ENCODE data around the gene ZIC1. TPM values are rescaled to one million over a fixed set of nuclear protein-coding genes. Genes with fewer than 3 reads are reported as not detected.

The ZIC1 gene
- not detected for polyA plus RNA-seq (ENCODE audit: low read depth in 6 of 6)

GRCh38 chr3:147409143-147410115 is at the start of gene ZIC1:
Gene ZIC1 (plus strand): TSS chr3:147409365. CDS start chr3:147410113, 748 bp downstream.
- H3K9me3 Mint-ChIP-seq: peaks cover 3 to 39% (median 27%) of the 10 kb centered on the region in 7 donors
- DNase-seq (no peak), ATAC-seq (ENCODE audit: low read depth in 2 of 2) (no peak)
- peaks cover 4 to 35% of the 10 kb centered on the region in 2 donors for H3K36me3 Mint-ChIP-seq
- H3K27me3 Mint-ChIP-seq: peaks cover 45 to 84% (median 83%) of the 10 kb centered on the region in 3 donors
- H3K4me3 Mint-ChIP-seq: peak within 1 kb of the TSS; percentile 48 to 80 (median 65)
- peak within 1 kb of the TSS in 4 of 6 donors; percentile 34 to 90 (median 64) for H3K27ac Mint-ChIP-seq
- peaks cover 12 to 37% (median 29%) of the 10 kb centered on the region in 3 donors for H3K4me1 Mint-ChIP-seq

GRCh38 chr3:147360051-147360439 is 49.1 kb upstream of the ZIC1 start:
- Mint-ChIP-seq H3K27me3 (peaks cover 67 to 74% (median 74%) of the 10 kb centered on the region in 3 donors), H3K4me3 (no peak overlapping the region), H3K27ac (no peak overlapping the region), H3K9me3 (peaks cover 3 to 24% (median 8%) of the 10 kb centered on the region in 7 donors), H3K36me3 (peaks cover 7 to 16% of the 10 kb centered on the region in 2 donors), H3K4me1 (no peaks in the 10 kb centered on the region)
- DNase-seq (no peak), ATAC-seq (ENCODE audit: low read depth in 2 of 2) (no peak)

DNA sequence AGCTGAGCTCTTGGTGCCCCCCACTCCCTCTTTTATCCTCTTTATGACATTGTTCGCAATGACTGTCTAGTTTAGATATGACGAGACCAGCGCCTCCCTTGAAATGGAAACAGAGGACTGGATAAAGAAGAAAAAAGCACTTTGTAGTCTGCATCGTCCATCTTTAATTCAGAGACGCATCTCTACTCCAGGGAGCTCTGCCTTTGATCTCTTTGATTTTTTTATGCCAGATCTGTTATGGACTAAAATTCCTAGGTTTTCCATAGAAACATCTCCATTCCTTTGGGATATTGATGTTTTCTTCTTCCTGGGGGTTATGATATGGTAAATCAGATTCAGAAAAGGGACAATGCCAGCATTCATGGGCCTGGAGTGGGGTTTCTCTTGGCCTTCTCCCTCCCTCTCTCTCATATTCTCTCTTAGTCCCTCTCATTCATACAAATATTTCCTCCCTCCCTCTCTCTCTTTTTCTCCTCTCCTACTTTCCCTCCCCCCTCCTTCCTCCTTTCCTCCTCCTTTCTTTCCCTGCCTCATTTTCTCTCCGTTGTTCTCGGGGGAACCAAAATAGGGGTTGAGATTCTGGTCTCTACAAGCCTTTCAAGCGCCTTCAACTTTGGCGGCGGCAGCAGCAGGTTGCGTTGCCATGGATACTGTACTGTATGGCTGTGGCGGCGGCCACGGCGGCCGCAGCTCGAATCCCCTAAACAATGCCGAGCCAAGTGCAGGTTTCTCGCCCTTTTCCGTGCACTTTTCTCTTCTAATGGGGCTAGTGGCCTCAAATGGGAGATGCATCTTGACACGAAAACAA is 48.3 kb upstream of the ZIC1 start:
- ATAC-seq (ENCODE audit: low read depth in 2 of 2) (no peak), DNase-seq (no peak)
- no peaks in the 10 kb centered on the region for H3K4me1 Mint-ChIP-seq
- H3K9me3 Mint-ChIP-seq: peaks cover 3 to 24% (median 9%) of the 10 kb centered on the region in 7 donors
- H3K27ac Mint-ChIP-seq: no peak overlapping the region
- H3K27me3 Mint-ChIP-seq: peaks cover 62 to 75% (median 71%) of the 10 kb centered on the region in 3 donors
- peaks cover 7 to 19% of the 10 kb centered on the region in 2 donors for H3K36me3 Mint-ChIP-seq
- no peak overlapping the region for H3K4me3 Mint-ChIP-seq

GRCh38 chr3:147361454-147362420 is 47.4 kb upstream of the ZIC1 start:
- Mint-ChIP-seq H3K27me3 (peaks cover 53 to 66% (median 62%) of the 10 kb centered on the region in 3 donors), H3K27ac (no peak overlapping the region), H3K36me3 (peaks cover 7 to 19% of the 10 kb centered on the region in 2 donors), H3K4me3 (no peak overlapping the region), H3K4me1 (no peaks in the 10 kb centered on the region), H3K9me3 (peaks cover 3 to 24% (median 9%) of the 10 kb centered on the region in 7 donors)
- DNase-seq (no peak), ATAC-seq (ENCODE audit: low read depth in 2 of 2) (no peak)

DNA sequence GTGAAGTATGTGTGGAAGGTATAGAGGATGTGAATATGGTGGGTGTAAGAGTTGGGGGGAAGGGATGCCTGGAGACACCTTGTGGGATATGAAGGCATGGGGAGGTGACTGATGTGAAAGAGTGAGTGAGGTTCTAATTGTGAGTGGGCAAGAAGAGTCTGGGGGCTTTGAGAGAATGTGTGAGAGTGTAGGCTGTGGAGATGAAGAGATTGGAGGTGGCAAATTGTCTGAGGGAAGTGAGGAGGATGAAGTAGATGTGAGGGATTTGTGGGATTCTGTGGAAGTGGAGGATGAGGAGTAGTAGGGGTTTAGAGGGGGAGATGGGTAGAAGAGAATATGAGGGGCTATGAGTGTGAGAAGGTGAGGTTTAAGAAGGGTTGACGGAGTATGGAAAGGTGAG is 44.4 kb upstream of the ZIC1 start:
- Mint-ChIP-seq H3K9me3 (peaks cover 0 to 27% (median 6%) of the 10 kb centered on the region in 7 donors), H3K4me3 (no peak overlapping the region), H3K4me1 (no peaks in the 10 kb centered on the region), H3K36me3 (peaks cover 5 to 12% of the 10 kb centered on the region in 2 donors), H3K27me3 (peaks cover 41 to 60% (median 57%) of the 10 kb centered on the region in 3 donors), H3K27ac (no peak overlapping the region)
- ATAC-seq (ENCODE audit: low read depth in 2 of 2) (no peak), DNase-seq (no peak)

- H3K27me3 Mint-ChIP-seq: peaks cover 34 to 60% (median 57%) of the 10 kb centered on the region in 3 donors
- no peaks in the 10 kb centered on the region for H3K4me1 Mint-ChIP-seq
- H3K9me3 Mint-ChIP-seq: peaks cover 0 to 29% (median 5%) of the 10 kb centered on the region in 7 donors
These were observed 43.7 kb upstream of the ZIC1 start for GRCh38 chr3:147365196-147366115.

DNA sequence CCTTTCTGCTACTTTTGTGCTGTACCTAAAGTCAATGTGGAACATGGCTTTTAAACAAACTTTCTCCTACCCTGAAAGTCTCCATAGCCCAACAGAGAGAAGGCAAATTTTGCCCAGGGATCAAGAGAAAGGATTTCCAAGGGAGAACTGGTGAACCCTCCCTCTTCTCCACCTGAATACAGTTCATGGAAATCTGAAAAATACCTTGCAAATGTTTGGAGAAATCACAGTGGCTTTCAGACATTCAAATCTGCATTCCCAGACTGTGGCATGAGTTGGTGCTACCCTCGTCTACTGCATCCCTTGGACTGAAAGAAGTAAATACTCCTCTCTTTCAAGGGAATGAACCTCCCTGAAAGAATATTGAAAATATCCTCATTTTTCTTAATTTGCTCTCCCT is 41.5 kb upstream of the ZIC1 start:
- ATAC-seq (ENCODE audit: low read depth in 2 of 2) (no peak), DNase-seq (no peak)
- peaks cover 5 to 39% (median 6%) of the 10 kb centered on the region in 7 donors for H3K9me3 Mint-ChIP-seq
- H3K27ac Mint-ChIP-seq: no peak overlapping the region
- H3K4me3 Mint-ChIP-seq: no peak overlapping the region
- peaks cover 27 to 67% (median 65%) of the 10 kb centered on the region in 3 donors for H3K27me3 Mint-ChIP-seq
- H3K36me3 Mint-ChIP-seq: peaks cover 11 to 12% of the 10 kb centered on the region in 2 donors
- H3K4me1 Mint-ChIP-seq: no peaks in the 10 kb centered on the region

More at GRCh38 chr3:147365196-147366115, 43.7 kb upstream of the ZIC1 start:
- H3K36me3 Mint-ChIP-seq: peaks cover 11 to 12% of the 10 kb centered on the region in 2 donors
- H3K27ac Mint-ChIP-seq: no peak overlapping the region
- DNase-seq: no peak
- ATAC-seq (ENCODE audit: low read depth in 2 of 2): no peak
- H3K4me3 Mint-ChIP-seq: no peak overlapping the region

GRCh38 chr3:147368151-147368550 is 41.0 kb upstream of the ZIC1 start:
- peaks cover 29 to 72% (median 70%) of the 10 kb centered on the region in 3 donors for H3K27me3 Mint-ChIP-seq
- no peaks in the 10 kb centered on the region for H3K4me1 Mint-ChIP-seq
- H3K4me3 Mint-ChIP-seq: no peak overlapping the region
- H3K27ac Mint-ChIP-seq: no peak overlapping the region
- peaks cover 6 to 42% (median 8%) of the 10 kb centered on the region in 7 donors for H3K9me3 Mint-ChIP-seq
- H3K36me3 Mint-ChIP-seq: peaks cover 11 to 12% of the 10 kb centered on the region in 2 donors
- DNase-seq: no peak
- no peak for ATAC-seq (ENCODE audit: low read depth in 2 of 2)

GRCh38 chr3:147368561-147369221 is 40.5 kb upstream of the ZIC1 start:
- Mint-ChIP-seq H3K4me3 (no peak overlapping the region), H3K27me3 (peaks cover 29 to 78% (median 75%) of the 10 kb centered on the region in 3 donors), H3K9me3 (peaks cover 6 to 46% (median 10%) of the 10 kb centered on the region in 7 donors), H3K27ac (peak overlapping the region in 1 of 6 donors; percentile 66), H3K4me1 (no peaks in the 10 kb centered on the region), H3K36me3 (peaks cover 11 to 12% of the 10 kb centered on the region in 2 donors)
- no peak for ATAC-seq (ENCODE audit: low read depth in 2 of 2)
- DNase-seq: no peak

- DNase-seq (no peak), ATAC-seq (ENCODE audit: low read depth in 2 of 2) (no peak)
- Mint-ChIP-seq H3K36me3 (peaks cover 11% of the 10 kb centered on the region in 2 donors), H3K4me1 (no peaks in the 10 kb centered on the region), H3K27me3 (peaks cover 31 to 79% (median 78%) of the 10 kb centered on the region in 3 donors), H3K9me3 (peaks cover 6 to 46% (median 10%) of the 10 kb centered on the region in 7 donors), H3K27ac (no peak overlapping the region), H3K4me3 (no peak overlapping the region)
These were observed 39.9 kb upstream of the ZIC1 start for GRCh38 chr3:147369231-147369630.

DNA sequence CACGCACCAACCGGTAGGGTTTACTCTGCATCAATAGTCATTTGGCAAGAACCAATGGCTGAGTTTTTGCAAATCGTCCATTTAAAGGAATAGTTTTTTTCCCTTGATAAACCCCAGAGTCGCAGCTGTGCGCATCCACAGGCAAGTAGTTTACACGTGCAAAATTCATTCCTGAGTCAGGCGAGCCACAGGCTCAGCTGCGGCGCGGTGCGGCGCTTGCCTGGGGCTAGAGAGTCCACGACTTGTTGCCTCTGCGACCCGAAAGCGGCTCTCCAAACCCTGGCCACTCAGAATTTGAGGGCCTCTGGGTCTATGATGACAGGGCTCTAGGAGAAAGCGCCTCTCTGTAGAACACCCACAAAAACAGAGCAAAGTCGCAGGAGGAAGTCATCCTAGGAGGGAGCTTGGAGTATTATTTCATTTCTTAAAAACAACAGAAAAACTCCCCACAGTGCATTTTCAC is 39.5 kb upstream of the ZIC1 start:
- Mint-ChIP-seq H3K9me3 (peaks cover 4 to 45% (median 9%) of the 10 kb centered on the region in 7 donors), H3K4me3 (no peak overlapping the region)
- no peak for DNase-seq

More for the DNA sequence above, 39.5 kb upstream of the ZIC1 start:
- no peak for ATAC-seq (ENCODE audit: low read depth in 2 of 2)
- H3K27ac Mint-ChIP-seq: peak overlapping the region in 1 of 6 donors; percentile 66
- peaks cover 6 to 11% of the 10 kb centered on the region in 2 donors for H3K36me3 Mint-ChIP-seq
- H3K4me1 Mint-ChIP-seq: no peaks in the 10 kb centered on the region
- H3K27me3 Mint-ChIP-seq: peaks cover 34 to 79% (median 78%) of the 10 kb centered on the region in 3 donors

All from naive B cell (primary cell).